Smooth muscle cell (in vitro differentiated cells): ENCODE data around the gene AKR1C1. TPM values are rescaled to one million over a fixed set of nuclear protein-coding genes. Genes with fewer than 3 reads are reported as not detected.
"Not testable (repeated sequence)": the region's sequence is repeated elsewhere in the genome, so short reads cannot be mapped to it uniquely, and the experiment has no call there.

Experiments used
- DNase-seq: peaks from one replicate; lab custom pipeline; 2025; ENCODE audit not compliant: unreplicated experiment; lab: John Stamatoyannopoulos, UW
- H2AFZ ChIP-seq: fragments of 200-600 bp; sonication (generic); 2 replicates; pipeline ENCODE4 v1.6.0; 2016; ENCODE audit warnings: antibody characterized with exemption, low read depth, mild to moderate bottlenecking
- H3F3A ChIP-seq: fragments of 200-600 bp; sonication (generic); 2 replicates; pipeline ENCODE4 v1.6.0; 2017; ENCODE audit warnings: antibody characterized with exemption, low read depth
- H3K27ac ChIP-seq: fragments of 200-600 bp; sonication (generic); 2 replicates; pipeline ENCODE4 v1.5.1; 2016; ENCODE audit warnings: low read depth, mild to moderate bottlenecking
- H3K27me3 ChIP-seq: fragments of 200-600 bp; sonication (generic); 2 replicates; pipeline ENCODE4 v1.6.1; 2016; ENCODE audit warnings: low read depth, mild to moderate bottlenecking
- H3K36me3 ChIP-seq: fragments of 200-600 bp; sonication (generic); 2 replicates; pipeline ENCODE4 v1.5.1; 2016; ENCODE audit warnings: low read depth
- H3K4me1 ChIP-seq: fragments of 200-600 bp; sonication (generic); 2 replicates; pipeline ENCODE4 v1.5.1; 2016; ENCODE audit warnings: low read depth
- H3K4me2 ChIP-seq: fragments of 200-600 bp; sonication (generic); 2 replicates; pipeline ENCODE4 v1.6.0; 2016; ENCODE audit warnings: mild to moderate bottlenecking
- H3K4me3 ChIP-seq: fragments of 200-600 bp; sonication (generic); 2 replicates; pipeline ENCODE4 v1.5.1; 2016; ENCODE audit warnings: mild to moderate bottlenecking
- H3K79me2 ChIP-seq: fragments of 200-600 bp; sonication (generic); 2 replicates; pipeline ENCODE4 v1.6.0; 2016; ENCODE audit warnings: low read depth, mild to moderate bottlenecking
- H3K9ac ChIP-seq: fragments of 200-600 bp; sonication (generic); 2 replicates; pipeline ENCODE4 v1.6.0; 2016; ENCODE audit warnings: low read depth
- H3K9me3 ChIP-seq: fragments of 200-600 bp; sonication (generic); replicated peaks from 2 replicates; pipeline ENCODE4 v1.5.1; 2016; ENCODE audit warnings: low read depth
- H4K20me1 ChIP-seq: fragments of 200-600 bp; sonication (generic); 2 replicates; pipeline ENCODE4 v1.6.0; 2016; ENCODE audit warnings: low read depth
- WGBS: methylation state at CpG from one replicate; pipeline ENCODE4 v1.1.7; 2016; ENCODE audit warnings: low lambda C conversion rate; 5-methylcytosine and 5-hydroxymethylcytosine counted together
- polyA plus RNA-seq: library from polyadenylated mRNA; unstranded; fragments of >200 nt; fragmentation: Nextera tagmentation; extraction: Ambion mirVana; gene quantifications from 2 replicates; pipeline ENCODE4 v1.2.1, GENCODE V29; 2016
- total RNA-seq: library from RNA; depleted of rRNA; stranded (reverse); fragments of >200 nt; gene quantifications from 2 replicates; pipeline ENCODE4 v1.2.3, GENCODE V29; 2014

AKR1C1 gene
- total and polyA plus RNA-seq, 2 experiments from 2014 or later, result 16.3 to 20.5 TPM

GRCh38 chr10:4956955-4957645, 6.1 kb upstream of the AKR1C1 start:
- 94% methylated on average over 5 of the region's 5 CpGs for WGBS
- H3K4me1 ChIP-seq, H3K27me3 ChIP-seq: not testable (repeated sequence)

DNA sequence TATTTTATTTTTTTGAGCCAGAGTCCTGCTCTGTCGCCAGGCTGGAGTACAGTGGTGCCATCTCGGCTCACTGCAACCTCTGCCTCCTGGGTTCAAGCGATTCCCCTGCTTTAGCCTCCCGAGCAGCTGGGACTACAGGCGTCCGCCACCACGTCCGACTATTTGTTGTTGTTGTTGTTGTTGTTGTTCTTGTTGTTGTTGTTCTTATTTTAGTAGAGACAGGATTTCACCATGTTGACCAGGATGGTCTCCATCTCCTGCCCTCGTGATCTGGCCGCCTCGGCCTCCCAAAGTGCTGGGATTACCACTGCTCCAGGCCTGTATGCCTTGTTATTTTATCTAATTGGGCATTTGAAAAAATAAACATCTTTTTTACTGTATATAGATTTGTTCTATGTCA, 1.7 kb upstream of the AKR1C1 start:
- H4K20me1 ChIP-seq, DNase-seq, H3K9me3 ChIP-seq, H3K4me2 ChIP-seq, H3K27ac ChIP-seq, H3K79me2 ChIP-seq, H3F3A ChIP-seq, H3K4me1 ChIP-seq, H3K4me3 ChIP-seq, H3K9ac ChIP-seq, H3K36me3 ChIP-seq, H3K27me3 ChIP-seq, H2AFZ ChIP-seq: not testable (repeated sequence)
- 98% methylated on average over 11 of the region's 11 CpGs for WGBS

More at GRCh38 chr10:4956955-4957645, 6.1 kb upstream of the AKR1C1 start:
- H3K9ac ChIP-seq, H3K4me3 ChIP-seq, H3K9me3 ChIP-seq, H3F3A ChIP-seq, H3K4me2 ChIP-seq, H2AFZ ChIP-seq, H4K20me1 ChIP-seq, DNase-seq, H3K27ac ChIP-seq, H3K79me2 ChIP-seq, H3K36me3 ChIP-seq: not testable (repeated sequence)

GRCh38 chr10:4962308-4962707, 907 bp upstream of the AKR1C1 start:
- not testable (repeated sequence) for H3K9me3 ChIP-seq, H3K27ac ChIP-seq, DNase-seq, H3K79me2 ChIP-seq, H3K4me3 ChIP-seq, H3K36me3 ChIP-seq, H3F3A ChIP-seq, H2AFZ ChIP-seq, H3K9ac ChIP-seq, H3K4me1 ChIP-seq, H4K20me1 ChIP-seq, H3K27me3 ChIP-seq
- H3K4me2 ChIP-seq, result peak overlapping the region; percentile 73
- 67% methylated on average over 1 of the region's 1 CpG for WGBS

DNA sequence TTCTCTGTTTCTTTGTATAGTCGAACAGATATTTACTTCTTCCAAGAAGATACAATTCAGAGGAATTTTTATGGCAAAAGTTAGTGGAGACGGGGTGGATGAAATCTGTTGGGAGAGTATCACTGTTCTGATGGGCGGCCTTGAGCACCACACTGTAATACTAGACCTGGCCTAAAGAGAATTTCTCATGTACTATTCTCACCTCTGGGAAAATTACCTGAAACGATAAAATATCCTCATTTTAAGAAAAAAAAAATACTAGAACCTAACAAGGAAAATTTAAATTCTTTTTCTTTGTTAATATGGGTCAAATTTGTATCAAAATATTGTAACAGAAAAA, 570 bp downstream of the AKR1C1 start:
- H3K4me1 ChIP-seq, DNase-seq, H3K79me2 ChIP-seq, H3F3A ChIP-seq, H3K9ac ChIP-seq, H4K20me1 ChIP-seq, H3K27me3 ChIP-seq, H3K9me3 ChIP-seq, H3K36me3 ChIP-seq, H3K27ac ChIP-seq: not testable (repeated sequence)
- WGBS, result 69% methylated on average over 4 of the region's 4 CpGs
- peak overlapping the region; percentile 75 for H2AFZ ChIP-seq
- H3K4me2 ChIP-seq, result peak overlapping the region; percentile 73
- peak overlapping the region; percentile 28 for H3K4me3 ChIP-seq

DNA sequence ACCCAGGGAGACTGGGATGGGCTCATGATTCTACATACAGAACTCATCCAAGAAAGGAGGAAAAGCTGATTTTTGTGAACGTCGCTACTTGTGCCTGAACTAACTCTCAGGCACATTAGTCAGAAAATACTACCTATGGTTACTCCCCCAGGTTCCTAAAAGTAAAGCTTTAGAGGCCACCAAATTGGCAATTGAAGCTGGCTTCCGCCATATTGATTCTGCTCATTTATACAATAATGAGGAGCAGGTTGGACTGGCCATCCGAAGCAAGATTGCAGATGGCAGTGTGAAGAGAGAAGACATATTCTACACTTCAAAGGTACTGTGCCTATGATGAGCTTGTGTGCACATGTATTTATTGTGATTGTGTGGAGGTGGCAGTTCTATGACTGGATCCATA, 2.5 kb downstream of the AKR1C1 start:
- not testable (repeated sequence) for H2AFZ ChIP-seq, H3K36me3 ChIP-seq, H3K4me1 ChIP-seq, H3K27me3 ChIP-seq, H3K27ac ChIP-seq, DNase-seq, H3K4me3 ChIP-seq, H3K79me2 ChIP-seq, H3K9ac ChIP-seq, H4K20me1 ChIP-seq, H3F3A ChIP-seq, H3K9me3 ChIP-seq, H3K4me2 ChIP-seq
- 99% methylated on average over 4 of the region's 4 CpGs for WGBS

DNA sequence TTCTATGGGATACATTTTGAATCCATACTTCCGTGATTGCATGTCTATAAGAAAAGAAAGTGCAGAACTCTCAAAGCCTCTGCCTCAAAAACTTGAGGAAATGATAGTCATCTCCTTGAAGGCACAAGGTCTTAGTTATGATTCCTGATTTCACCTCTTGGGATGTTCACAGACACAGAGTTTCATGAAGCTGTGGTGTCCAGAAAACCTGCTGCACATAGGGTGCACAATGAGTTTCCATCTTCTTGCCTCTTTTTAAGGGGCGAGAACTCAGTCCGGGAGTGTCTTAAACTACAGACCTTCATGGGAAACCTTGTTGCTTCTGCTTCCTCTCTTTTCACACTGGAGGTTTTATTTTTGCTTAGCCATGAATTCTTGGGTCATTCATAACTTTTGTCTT, 4.0 kb downstream of the AKR1C1 start:
- H4K20me1 ChIP-seq, H3K79me2 ChIP-seq, H3K4me1 ChIP-seq, H3K27ac ChIP-seq, DNase-seq, H3K9ac ChIP-seq, H3K9me3 ChIP-seq, H3K4me3 ChIP-seq, H3K4me2 ChIP-seq, H2AFZ ChIP-seq, H3K27me3 ChIP-seq, H3K36me3 ChIP-seq, H3F3A ChIP-seq: not testable (repeated sequence)
- 98% methylated on average over 3 of the region's 3 CpGs for WGBS

- DNase-seq, result not testable (repeated sequence)
Measured at GRCh38 chr10:4969289-4969688, 6.1 kb downstream of the AKR1C1 start.

GRCh38 chr10:4970362-4970761, 7.1 kb downstream of the AKR1C1 start:
- not testable (repeated sequence) for H3K27me3 ChIP-seq, H3K4me3 ChIP-seq, H2AFZ ChIP-seq, H3K79me2 ChIP-seq, H4K20me1 ChIP-seq, H3K9ac ChIP-seq, H3K9me3 ChIP-seq, DNase-seq, H3K4me2 ChIP-seq, H3K4me1 ChIP-seq, H3K36me3 ChIP-seq, H3F3A ChIP-seq, H3K27ac ChIP-seq
- WGBS, result 96% methylated on average over 2 of the region's 2 CpGs

More at GRCh38 chr10:4969289-4969688, 6.1 kb downstream of the AKR1C1 start:
- not testable (repeated sequence) for H3K27me3 ChIP-seq, H3F3A ChIP-seq, H3K9ac ChIP-seq, H3K4me3 ChIP-seq, H3K9me3 ChIP-seq, H4K20me1 ChIP-seq, H3K27ac ChIP-seq, H3K36me3 ChIP-seq, H3K4me2 ChIP-seq, H3K4me1 ChIP-seq, H3K79me2 ChIP-seq, H2AFZ ChIP-seq
- WGBS, result 98% methylated on average over 3 of the region's 3 CpGs
